HFFc6 (cell line): ENCODE measurements around the gene FCHSD2. TPM values are rescaled to one million over a fixed set of nuclear protein-coding genes. Genes with fewer than 3 reads are reported as not detected.

ENCODE experiments used
- DNase-seq: peaks from one replicate; pipeline ENCODE4 v3.0.0-alpha.2; 2018
- H3K27ac Mint-ChIP-seq: 2 replicates; pipeline ENCODE4 v1.8.0; 2020; ENCODE audit warnings: mild to moderate bottlenecking, mixed read lengths
- H3K27me3 Mint-ChIP-seq: 2 replicates; pipeline ENCODE4 v1.8.0; 2021; ENCODE audit warnings: mild to moderate bottlenecking, moderate library complexity, mixed read lengths; ENCODE audit not compliant: insufficient read depth
- H3K36me3 Mint-ChIP-seq: 2 replicates; pipeline ENCODE4 v1.8.0; 2021; ENCODE audit warnings: low read depth, mixed read lengths
- H3K4me1 Mint-ChIP-seq: 2 replicates; pipeline ENCODE4 v1.8.0; 2020; ENCODE audit warnings: low read depth, mixed read lengths
- H3K4me3 Mint-ChIP-seq: 2 replicates; pipeline ENCODE4 v1.8.0; 2020; ENCODE audit warnings: mild to moderate bottlenecking, moderate library complexity, mixed read lengths
- H3K9me3 Mint-ChIP-seq: 2 replicates; pipeline ENCODE4 v1.8.0; 2020; ENCODE audit warnings: mild to moderate bottlenecking, mixed read lengths
- total RNA-seq, 6 experiments: library from RNA; stranded (reverse); fragmentation: NEBNext Ultra II Directional; extraction: Animal tissue kit (Norgen Biotek cat#: 25700); gene quantifications; 2 replicates in 1 of 6; 3 replicates in 5 of 6; pipeline ENCODE4 v1.2.3, GENCODE V29; 2021
- TF ChIP-seq, protein P1 (sequence below): fragments of 200-600 bp; sonication (generic); IDR thresholded peaks from 2 replicates; pipeline ENCODE4 v1.5.0; 2021; ENCODE audit warnings: antibody characterized with exemption, mild to moderate bottlenecking

FCHSD2 gene
- total RNA-seq, 6 experiments from 2014 or later, result 58.9 to 68.2 (median 65.0) TPM

- Mint-ChIP-seq H3K9me3 (no peaks in the 10 kb centered on the region), H3K4me3 (no peak overlapping the region), H3K27me3 (peaks cover 5% of the 10 kb centered on the region), H3K36me3 (peaks cover 10% of the 10 kb centered on the region; the same call in 1 of the 2 replicates), H3K4me1 (peaks cover 27% of the 10 kb centered on the region), H3K27ac (peak overlapping the region; percentile 45)
- TF ChIP-seq, protein P1, sequence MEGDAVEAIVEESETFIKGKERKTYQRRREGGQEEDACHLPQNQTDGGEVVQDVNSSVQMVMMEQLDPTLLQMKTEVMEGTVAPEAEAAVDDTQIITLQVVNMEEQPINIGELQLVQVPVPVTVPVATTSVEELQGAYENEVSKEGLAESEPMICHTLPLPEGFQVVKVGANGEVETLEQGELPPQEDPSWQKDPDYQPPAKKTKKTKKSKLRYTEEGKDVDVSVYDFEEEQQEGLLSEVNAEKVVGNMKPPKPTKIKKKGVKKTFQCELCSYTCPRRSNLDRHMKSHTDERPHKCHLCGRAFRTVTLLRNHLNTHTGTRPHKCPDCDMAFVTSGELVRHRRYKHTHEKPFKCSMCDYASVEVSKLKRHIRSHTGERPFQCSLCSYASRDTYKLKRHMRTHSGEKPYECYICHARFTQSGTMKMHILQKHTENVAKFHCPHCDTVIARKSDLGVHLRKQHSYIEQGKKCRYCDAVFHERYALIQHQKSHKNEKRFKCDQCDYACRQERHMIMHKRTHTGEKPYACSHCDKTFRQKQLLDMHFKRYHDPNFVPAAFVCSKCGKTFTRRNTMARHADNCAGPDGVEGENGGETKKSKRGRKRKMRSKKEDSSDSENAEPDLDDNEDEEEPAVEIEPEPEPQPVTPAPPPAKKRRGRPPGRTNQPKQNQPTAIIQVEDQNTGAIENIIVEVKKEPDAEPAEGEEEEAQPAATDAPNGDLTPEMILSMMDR, result no peak
- DNase-seq, result no peak
Measured at GRCh38 chr11:72833083-72833733, 308.9 kb downstream of the FCHSD2 start.

- no peak for DNase-seq
- peak overlapping the region; percentile 70 for H3K27ac Mint-ChIP-seq
- TF ChIP-seq, protein P1, result no peak
- peaks cover 5% of the 10 kb centered on the region for H3K27me3 Mint-ChIP-seq
- H3K4me1 Mint-ChIP-seq, result peaks cover 28% of the 10 kb centered on the region
- peaks cover 10% of the 10 kb centered on the region; the same call in 1 of the 2 replicates for H3K36me3 Mint-ChIP-seq
- no peaks in the 10 kb centered on the region for H3K9me3 Mint-ChIP-seq
- H3K4me3 Mint-ChIP-seq, result no peak overlapping the region
Measured at GRCh38 chr11:72832301-72833082, 309.6 kb downstream of the FCHSD2 start.

GRCh38 chr11:72831521-72832300 is 310.4 kb downstream of the FCHSD2 start:
- peaks cover 10% of the 10 kb centered on the region; the same call in 1 of the 2 replicates for H3K36me3 Mint-ChIP-seq
- no peak overlapping the region for H3K4me3 Mint-ChIP-seq
- H3K27ac Mint-ChIP-seq, result peak overlapping the region; percentile 70
- TF ChIP-seq, protein P1, result peak; percentile 93
- H3K4me1 Mint-ChIP-seq, result peaks cover 28% of the 10 kb centered on the region
- no peaks in the 10 kb centered on the region for H3K9me3 Mint-ChIP-seq
- peak; percentile 60 for DNase-seq
- peaks cover 7% of the 10 kb centered on the region for H3K27me3 Mint-ChIP-seq

DNA sequence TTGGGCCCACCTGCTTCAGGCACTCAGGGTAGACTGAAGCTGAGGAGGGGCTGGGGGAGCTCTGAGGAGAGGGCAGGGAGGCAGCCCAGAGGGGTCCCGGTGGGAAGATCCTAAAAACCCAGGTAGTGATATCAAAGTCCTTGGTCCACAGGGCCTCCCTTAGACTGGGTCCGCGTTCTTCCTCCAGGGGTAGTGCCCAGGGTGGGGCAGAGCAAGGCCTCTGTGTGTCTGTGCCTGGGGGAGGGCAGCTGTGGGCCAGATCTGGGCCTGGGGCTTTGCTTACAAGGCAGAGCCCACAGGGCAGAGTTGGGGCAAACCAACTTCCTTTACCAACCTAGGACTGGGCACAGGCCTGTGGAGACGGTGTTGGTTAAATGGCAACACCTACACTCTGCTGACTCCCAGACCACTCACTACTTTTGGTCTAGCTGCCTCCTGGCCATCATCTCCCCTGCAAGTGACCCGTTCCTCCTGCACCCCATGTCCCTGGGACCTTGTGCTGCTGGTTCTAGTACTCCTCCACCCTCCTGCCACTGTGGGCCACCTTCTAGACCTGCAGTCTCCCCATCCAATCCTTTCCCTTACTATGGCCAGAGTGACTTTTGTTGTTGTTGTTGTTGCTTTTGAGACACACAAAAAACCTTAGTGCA is 312.1 kb downstream of the FCHSD2 start:
- H3K27ac Mint-ChIP-seq, result peak overlapping the region; percentile 58; the same call in 1 of the 2 replicates
- no peak for DNase-seq
- no peak overlapping the region for H3K4me3 Mint-ChIP-seq
- H3K27me3 Mint-ChIP-seq, result peaks cover 11% of the 10 kb centered on the region
- TF ChIP-seq, protein P1, result no peak
- peaks cover 25% of the 10 kb centered on the region for H3K4me1 Mint-ChIP-seq
- H3K36me3 Mint-ChIP-seq, result peaks cover 7% of the 10 kb centered on the region; the same call in 1 of the 2 replicates
- H3K9me3 Mint-ChIP-seq, result no peaks in the 10 kb centered on the region

- Mint-ChIP-seq H3K27ac (no peak overlapping the region), H3K4me3 (no peak overlapping the region), H3K36me3 (0 out of 2 replicates have a peak, but pooled peaks cover 6% of the 10 kb centered on the region), H3K4me1 (peaks cover 23% of the 10 kb centered on the region), H3K27me3 (peaks cover 11% of the 10 kb centered on the region), H3K9me3 (no peaks in the 10 kb centered on the region)
- no peak for DNase-seq
- TF ChIP-seq, protein P1, result no peak
Measured at GRCh38 chr11:72829178-72829577, 312.9 kb downstream of the FCHSD2 start.
